GM10266 (cell line): ENCODE data around the gene TYK2.

Experiments used
- DNase-seq: peaks from one replicate; pipeline ENCODE4 v3.0.0; 2012; ENCODE audit errors: extremely low spot score
- CTCF ChIP-seq: IDR thresholded peaks from 2 replicates; pipeline ENCODE4 v1.5.1; 2012; ENCODE audit warnings: mild to moderate bottlenecking, low read depth; ENCODE audit not compliant: control insufficient read depth, insufficient read depth; ENCODE audit errors: missing control alignments

TYK2 gene

GRCh38 chr19:10421240-10422045 lies 41.1 kb upstream of the TYK2 start:
- peak; percentile 50 for DNase-seq
- no peak for TF ChIP-seq CTCF

- TF ChIP-seq CTCF = peak; percentile 70
- peak; percentile 72 for DNase-seq
These were observed 40.3 kb upstream of the TYK2 start, which contains the start of gene PDE4A for GRCh38 chr19:10420444-10421239. Gene PDE4A, plus strand, starts transcription at chr19:10420538. Its CDS starts 227 bp downstream, at chr19:10420765.

- peak; percentile 85 for DNase-seq
- TF ChIP-seq CTCF = no peak
These were observed 39.5 kb upstream of the TYK2 start for GRCh38 chr19:10419646-10420443.

GRCh38 chr19:10419200-10419645 lies 38.9 kb upstream of the TYK2 start:
- TF ChIP-seq CTCF = peak; percentile 20
- DNase-seq = peak; percentile 53

- peak; percentile 22 for TF ChIP-seq CTCF
- peak; percentile 59 for DNase-seq
These were observed 38.3 kb upstream of the TYK2 start for GRCh38 chr19:10418485-10419199.

- no peak for DNase-seq
- no peak for TF ChIP-seq CTCF
These were observed 37.8 kb upstream of the TYK2 start for GRCh38 chr19:10418235-10418484.
